KOPT-K1 (cell line): ENCODE measurements around the gene SPATA20.
A peak's percentile ranks its signal among the peaks of the same experiment; 100 is the strongest.

ENCODE experiments used
- H3K27ac ChIP-seq: fragments of 200-600 bp; sonication (generic); 2 replicates; pipeline ENCODE4 v1.5.1; 2016; ENCODE audit warnings: antibody characterized with exemption, mild to moderate bottlenecking, low read depth, low read length; ENCODE audit not compliant: poor library complexity, severe bottlenecking
- H3K36me3 ChIP-seq: fragments of 200-600 bp; sonication (generic); 2 replicates; pipeline ENCODE4 v1.5.1; 2017; ENCODE audit warnings: antibody characterized with exemption, mild to moderate bottlenecking, low read length, moderate library complexity; ENCODE audit not compliant: insufficient read depth
- H3K9me3 ChIP-seq: fragments of 200-600 bp; sonication (generic); 2 replicates; pipeline ENCODE4 v1.5.1; 2017; ENCODE audit warnings: antibody characterized with exemption, low read length, mild to moderate bottlenecking; ENCODE audit not compliant: insufficient read depth, poor library complexity, severe bottlenecking

Gene SPATA20

DNA sequence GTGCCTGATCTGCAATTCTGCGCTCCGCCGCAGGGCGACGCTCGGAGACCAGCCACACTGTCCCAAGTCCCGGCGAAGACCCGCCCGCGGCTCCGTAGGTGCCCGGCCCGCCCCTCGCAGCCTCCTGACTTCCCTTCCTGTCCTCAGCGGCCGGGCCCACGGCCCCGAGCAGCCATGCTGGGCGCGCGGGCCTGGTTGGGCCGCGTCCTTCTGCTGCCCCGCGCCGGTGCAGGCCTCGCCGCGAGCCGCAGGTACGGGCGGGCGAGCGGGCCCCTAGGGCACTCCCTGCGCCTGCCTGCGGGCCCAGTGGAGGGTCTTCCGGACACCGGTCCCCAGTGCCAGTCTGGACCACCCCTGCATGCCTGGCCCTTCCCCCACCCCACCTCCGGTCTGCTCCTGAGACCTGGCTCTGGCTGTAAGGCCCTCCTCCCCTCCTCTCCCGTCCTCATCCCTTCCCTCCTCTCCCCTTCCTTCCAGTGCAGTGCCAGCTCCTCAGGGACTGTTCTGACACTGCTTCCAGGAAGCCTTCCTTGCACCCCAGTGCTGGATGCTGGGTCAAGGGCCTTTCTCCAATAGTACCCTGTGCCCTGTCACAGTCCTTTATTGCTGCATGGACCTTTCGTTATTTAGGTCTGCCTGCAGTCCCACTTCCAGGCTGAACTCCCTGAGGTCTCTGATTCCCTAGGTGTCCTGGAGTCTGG lies at the start of gene SPATA20:
SPATA20 (plus strand) TSS at position 140 of the 701 bp plus-strand sequence; CDS start at position 175, 35 bp downstream.
- H3K36me3 ChIP-seq, result no peaks in the 10 kb centered on the region
- H3K9me3 ChIP-seq, result no peaks in the 10 kb centered on the region
- H3K27ac ChIP-seq, result no peak within 1 kb of the TSS

DNA sequence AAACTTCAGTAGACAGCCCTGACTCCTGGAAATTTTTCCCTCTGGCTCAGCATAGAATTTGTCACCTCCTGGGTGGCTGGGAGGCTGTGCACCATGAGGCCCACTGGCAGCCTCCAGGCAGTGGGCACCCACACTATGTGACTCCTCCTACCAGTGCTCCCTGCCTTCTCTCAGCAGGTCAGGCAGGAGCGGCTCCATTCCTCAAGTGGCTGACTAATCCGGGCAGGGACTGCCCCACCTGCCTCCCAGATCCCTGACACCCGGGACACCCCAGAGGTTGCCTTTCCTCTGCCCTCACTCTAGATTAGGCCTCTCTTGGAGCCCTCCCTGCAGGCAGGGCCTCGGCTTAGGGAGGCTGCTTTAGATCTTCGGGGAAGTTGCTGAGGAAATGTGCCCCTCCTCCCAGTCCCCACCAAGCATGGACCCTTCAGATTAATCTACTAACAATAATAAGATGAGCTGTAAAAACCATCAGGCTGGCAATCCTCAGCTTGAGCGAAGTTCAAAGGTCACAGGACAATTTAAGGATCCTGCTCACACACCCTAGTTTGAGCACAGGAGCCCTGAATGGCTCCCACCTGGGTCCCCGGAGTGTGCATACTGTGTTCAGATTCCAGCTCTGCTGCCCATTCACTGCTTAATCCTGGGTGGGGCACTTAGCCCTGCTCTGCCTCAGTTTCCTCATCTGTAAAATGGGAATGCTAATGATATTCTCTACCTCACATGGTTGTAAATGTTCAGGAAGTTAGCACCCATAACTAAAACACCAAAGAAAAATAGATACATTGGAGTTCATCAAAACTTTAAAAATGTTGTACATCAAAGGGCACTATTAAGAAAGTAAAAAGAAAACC lies 48.7 kb upstream of the SPATA20 start:
- Histone ChIP-seq H3K9me3 (no peaks in the 10 kb centered on the region), H3K36me3 (no peaks in the 10 kb centered on the region), H3K27ac (no peak overlapping the region)

DNA sequence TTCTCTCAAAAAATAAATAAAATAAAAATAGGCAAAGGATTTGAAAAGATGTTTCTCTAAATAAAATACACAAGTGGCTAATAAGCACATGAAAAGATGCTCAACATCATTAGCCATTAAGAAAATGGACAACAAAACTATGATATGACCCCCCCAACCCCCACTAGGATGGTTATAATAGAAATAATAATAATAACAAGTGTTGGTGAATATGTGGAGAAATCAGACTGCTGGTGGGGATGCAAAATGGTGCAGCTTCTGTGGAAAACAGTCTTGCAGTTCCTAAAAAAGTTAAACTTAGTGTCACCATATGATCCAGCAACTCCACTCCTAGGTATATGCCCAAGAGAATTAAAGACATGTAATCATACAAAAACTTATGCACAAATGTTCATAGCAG lies 47.7 kb upstream of the SPATA20 start:
- H3K36me3 ChIP-seq, result no peaks in the 10 kb centered on the region
- no peaks in the 10 kb centered on the region for H3K9me3 ChIP-seq
- H3K27ac ChIP-seq, result no peak overlapping the region

DNA sequence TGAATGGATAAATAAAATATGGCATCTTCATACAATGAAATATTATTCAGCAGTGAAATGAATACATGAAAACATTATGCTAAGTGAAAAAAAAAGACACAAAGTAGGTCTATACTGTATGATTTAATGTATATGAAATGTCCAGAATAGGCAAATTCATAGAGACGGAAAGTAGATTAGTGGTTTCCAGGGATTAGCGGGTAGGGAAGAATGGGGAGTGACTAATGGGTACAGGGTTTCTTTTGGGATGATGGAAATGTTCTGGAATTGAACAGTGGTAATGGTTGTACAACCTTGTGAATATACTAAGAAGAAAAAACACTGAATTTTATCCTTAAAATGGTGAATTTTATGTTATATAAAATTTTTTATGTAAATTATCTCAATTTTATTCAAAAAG lies 47.3 kb upstream of the SPATA20 start:
- Histone ChIP-seq H3K27ac (no peak overlapping the region), H3K36me3 (no peaks in the 10 kb centered on the region), H3K9me3 (no peaks in the 10 kb centered on the region)

DNA sequence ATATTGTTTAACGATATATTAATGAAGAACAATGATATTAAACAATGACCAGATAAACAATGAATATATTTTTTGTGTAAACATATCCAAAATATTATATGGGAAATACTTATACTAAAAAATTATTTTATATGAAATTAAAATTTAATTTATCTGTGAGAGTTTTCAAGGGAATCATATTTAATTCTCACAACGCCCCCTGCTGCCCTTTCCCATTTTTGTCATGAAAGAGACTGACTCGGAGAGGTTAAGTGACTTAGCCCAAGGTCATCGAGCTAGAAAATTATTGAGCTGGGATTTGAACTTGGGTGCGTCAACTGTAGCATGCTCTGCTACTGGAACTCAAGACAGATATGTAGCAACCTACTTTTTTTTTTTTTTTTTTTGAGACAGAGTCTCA lies 45.9 kb upstream of the SPATA20 start:
- Histone ChIP-seq H3K27ac (no peak overlapping the region), H3K9me3 (no peaks in the 10 kb centered on the region), H3K36me3 (no peaks in the 10 kb centered on the region)

DNA sequence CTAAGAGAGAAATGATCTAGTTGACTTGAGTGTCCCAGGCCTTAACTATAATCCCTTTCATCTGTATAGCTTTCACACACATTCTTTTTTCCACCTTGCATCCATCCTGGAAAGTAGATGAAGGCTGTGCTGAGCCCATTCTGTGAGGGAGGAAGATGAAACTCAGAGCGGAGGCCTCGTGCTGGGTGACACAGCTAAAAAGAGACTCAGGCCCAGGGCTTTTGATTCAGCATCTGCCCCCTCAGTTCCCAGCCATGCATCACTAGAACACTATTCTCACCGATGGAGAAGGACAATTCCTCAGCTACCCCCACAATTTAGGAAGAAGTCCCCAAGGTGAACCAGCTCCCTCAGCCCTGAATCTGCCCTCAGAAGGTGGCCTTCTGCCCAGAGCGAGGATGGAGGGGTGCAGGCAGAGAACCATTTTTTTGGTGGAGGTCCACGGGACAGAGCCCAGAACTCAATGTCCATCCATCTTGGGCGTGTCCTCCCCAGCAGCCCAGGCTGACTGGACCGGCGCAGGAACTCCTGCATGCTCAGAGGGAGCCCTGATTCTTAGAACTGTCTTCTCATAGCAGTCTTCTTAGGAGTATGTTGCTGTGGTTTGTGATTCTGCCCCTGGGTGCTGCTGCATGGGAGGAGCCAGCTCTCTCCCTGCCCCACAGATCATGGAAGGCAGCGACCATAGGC lies 44.5 kb upstream of the SPATA20 start:
- no peaks in the 10 kb centered on the region for H3K36me3 ChIP-seq
- H3K27ac ChIP-seq, result no peak overlapping the region
- no peaks in the 10 kb centered on the region for H3K9me3 ChIP-seq

DNA sequence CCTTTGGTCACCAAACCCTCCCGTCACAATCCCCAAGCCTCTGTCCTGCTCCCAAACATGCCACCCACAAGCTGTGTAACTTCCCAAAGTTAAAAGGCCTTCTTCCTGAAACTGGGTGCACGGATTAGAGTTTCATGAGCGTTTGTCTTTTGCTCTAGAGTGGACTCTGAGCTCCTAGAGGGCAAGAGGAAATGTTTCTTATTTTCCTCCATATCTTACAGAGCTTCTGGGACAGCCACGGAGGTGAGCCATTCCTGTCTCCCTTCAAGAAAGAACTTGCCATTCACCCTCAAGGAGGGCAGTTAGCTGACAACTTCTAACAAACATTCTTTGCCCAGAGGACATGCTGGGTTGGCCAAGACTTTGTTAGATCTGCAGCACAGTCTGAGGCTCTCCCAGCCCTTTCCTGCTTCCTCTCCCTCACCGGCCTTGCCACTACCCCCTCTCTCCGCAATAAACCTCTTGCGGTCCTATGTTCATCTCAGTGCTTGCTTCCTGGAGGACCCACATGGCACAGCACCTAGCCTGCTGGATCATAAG lies 41.3 kb upstream of the SPATA20 start:
- H3K36me3 ChIP-seq, result no peaks in the 10 kb centered on the region

DNA sequence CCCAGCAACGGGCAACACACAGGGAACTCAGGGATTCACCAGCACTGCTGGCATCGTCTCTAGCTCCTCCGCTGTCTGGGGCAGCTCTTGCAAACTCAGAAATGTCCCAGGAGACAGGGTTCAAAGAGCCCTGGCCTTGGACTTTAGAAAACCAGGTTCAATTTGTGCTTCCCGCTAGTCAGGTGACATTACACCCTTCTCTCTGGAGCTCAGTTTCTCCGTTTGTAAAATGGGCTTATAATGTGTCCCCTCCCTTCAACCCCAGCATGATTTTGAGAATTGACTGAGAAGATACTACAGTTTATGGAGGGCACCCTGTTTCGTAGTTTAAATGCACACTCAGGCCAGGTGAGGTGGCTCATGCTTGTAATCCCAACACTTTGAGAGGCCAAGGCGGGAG lies 40.7 kb upstream of the SPATA20 start:
- Histone ChIP-seq H3K9me3 (no peaks in the 10 kb centered on the region), H3K36me3 (no peaks in the 10 kb centered on the region), H3K27ac (no peak overlapping the region)

More for the DNA sequence above, 41.3 kb upstream of the SPATA20 start:
- H3K9me3 ChIP-seq, result no peaks in the 10 kb centered on the region
- H3K27ac ChIP-seq, result no peak overlapping the region

DNA sequence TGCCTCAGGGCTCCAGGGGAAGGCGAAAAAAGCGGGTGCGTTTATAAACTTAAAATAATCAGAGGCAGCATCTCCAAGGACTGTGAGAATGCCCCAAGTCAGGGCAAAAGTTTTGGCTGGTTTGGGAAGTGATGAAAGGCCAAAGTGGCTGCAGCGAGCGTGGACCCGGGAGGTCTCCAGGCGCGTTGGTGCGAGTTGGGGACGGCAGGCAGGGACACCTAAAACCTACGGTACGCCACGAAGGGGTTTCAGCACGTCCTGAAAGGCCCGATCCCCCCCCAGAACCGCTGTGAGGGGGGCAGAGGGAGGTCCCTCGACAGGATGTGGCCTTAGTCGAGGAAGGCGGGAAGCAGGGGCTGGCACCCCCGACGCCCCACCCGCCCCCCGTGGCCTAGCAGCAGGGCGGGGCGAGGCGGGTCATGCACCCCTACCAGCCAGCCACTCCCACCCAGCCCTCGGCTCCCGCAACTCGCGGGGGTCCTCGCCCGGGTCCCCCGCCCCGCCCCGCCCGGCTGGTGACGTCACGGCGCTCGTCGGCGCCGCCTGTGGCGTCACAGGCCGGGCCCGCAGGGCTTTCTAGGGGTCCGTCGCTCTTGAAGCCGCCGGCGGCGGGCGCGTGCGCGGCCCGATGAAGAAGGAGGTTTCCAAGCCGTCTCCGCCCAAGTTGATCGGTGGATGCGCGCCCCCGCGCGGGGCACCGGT lies 39.0 kb upstream of the SPATA20 start, which contains the start of gene MYCBPAP:
MYCBPAP (plus strand) TSS at position 569 of the 702 bp plus-strand sequence. CDS start 236 bp downstream, outside the sequence.
- Histone ChIP-seq H3K9me3 (no peaks in the 10 kb centered on the region), H3K36me3 (no peaks in the 10 kb centered on the region), H3K27ac (peak within 1 kb of the TSS; percentile 74)

DNA sequence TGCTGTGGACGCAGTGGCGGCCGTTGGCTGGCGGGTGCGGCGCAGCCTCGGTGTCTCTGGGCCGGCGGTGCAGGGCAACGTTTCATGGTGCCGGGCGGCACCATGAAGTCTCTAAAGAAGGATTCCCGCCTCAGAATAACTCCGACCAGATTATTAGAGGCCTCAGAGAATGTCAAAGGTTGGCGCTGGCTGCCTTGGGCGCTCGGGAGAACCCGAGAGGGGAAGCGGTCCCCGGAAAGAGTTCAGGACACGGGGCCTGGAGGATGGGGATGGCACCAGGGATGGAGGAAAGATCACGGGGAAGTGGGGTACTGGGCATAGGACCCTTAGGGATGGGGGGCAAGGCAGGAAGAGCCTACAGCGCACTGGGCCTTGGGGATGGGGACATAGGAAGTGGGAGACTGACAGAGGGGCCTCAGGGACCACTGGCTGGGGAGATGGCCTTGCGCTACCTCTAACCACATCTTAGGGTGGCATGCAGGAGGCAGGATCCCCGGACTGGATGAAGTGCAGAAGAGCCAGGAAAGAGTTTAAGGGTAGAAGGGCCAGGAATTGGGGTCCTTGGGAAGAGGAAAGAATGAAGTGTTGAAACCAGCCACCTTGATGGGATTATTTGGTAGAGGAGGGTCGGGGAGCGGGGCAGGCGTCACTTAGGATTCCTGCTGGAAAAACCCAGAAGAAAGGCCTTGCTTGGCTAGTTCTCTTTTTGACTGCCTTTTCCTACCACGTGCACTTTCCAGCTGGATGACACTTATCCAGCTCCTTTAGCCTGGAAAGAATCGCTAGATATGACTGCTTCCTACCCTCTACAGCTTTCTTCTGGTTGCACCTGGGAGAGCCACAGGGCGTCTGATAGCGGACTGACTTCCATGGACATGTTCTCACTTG lies 38.2 kb upstream of the SPATA20 start:
- Histone ChIP-seq H3K36me3 (no peaks in the 10 kb centered on the region), H3K9me3 (no peaks in the 10 kb centered on the region), H3K27ac (peak overlapping the region; percentile 74)

DNA sequence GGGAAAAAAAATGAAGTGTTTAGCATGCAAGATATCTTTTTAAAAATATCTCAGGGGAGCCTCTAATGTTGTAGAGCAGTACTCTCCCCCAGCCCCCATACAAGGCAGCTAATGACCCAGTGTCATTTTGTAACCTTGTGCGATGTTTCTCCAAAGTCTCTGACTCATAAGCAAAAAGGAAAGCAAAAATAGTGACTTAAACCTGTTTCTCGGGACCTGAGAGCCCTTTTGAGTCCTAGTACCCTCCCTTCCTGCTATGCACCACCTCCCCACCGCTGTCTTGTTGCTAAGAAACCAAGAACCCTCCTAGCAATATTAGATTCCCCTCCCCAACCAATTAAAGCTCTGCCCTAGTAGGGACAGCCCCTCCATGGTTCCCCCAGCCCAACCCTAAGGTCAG lies 35.9 kb upstream of the SPATA20 start:
- Histone ChIP-seq H3K9me3 (no peaks in the 10 kb centered on the region), H3K36me3 (no peaks in the 10 kb centered on the region), H3K27ac (no peak overlapping the region)

DNA sequence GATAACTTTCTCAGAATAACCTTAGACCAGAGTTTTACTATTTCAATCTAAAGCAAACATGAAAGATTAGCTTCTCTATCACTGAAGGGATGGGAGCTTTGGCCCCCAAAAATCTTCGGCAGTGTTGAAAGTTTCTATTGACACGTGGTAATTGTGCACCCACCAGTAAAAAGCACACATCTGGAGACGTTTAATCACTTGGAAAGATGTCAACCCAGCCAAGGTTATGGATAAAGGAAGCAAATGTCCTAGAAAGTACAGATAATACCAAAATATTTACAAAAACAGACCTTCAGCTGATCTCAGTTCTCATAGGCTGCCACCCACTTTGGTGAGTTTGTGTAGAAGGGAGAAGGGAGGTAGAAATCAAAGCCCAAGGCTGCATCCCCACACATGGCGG lies 33.5 kb upstream of the SPATA20 start:
- H3K9me3 ChIP-seq, result no peaks in the 10 kb centered on the region
- H3K27ac ChIP-seq, result no peak overlapping the region
- H3K36me3 ChIP-seq, result no peaks in the 10 kb centered on the region

DNA sequence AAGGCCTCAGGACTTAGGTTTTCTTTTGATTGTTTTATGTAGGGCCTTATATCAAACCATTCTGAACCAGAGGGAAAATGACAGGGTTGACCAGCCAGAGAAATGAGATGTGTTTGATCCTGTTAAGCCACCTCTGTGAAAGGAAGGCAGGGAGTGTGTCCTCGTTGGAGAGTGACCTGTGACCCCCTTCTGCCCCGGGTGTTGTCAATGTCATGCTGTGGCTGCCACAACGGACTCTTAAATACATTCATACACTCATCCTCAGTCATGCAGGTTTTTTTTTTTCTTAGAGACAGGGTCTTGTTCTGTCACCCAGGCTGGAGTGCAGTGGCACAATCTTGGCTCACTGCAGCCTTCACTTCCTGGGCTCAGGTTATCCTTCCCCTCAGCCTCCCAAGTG lies 32.6 kb upstream of the SPATA20 start:
- Histone ChIP-seq H3K27ac (no peak overlapping the region), H3K9me3 (no peaks in the 10 kb centered on the region), H3K36me3 (no peaks in the 10 kb centered on the region)
